Type B pancreatic cell (in vitro differentiated cells): ENCODE measurements around the gene AKIRIN2. TPM values are rescaled to one million over a fixed set of nuclear protein-coding genes. Genes with fewer than 3 reads are reported as not detected.

Experiments used
- DNase-seq: peaks from one replicate; pipeline ENCODE4 v3.0.0; 2021; ENCODE audit warnings: mixed read lengths; ENCODE audit not compliant: unreplicated experiment; ENCODE audit errors: extremely low spot score
- H3K27ac Mint-ChIP-seq: 2 replicates; pipeline ENCODE4 v1.8.0; 2021; ENCODE audit warnings: mild to moderate bottlenecking, mixed read lengths
- H3K27me3 Mint-ChIP-seq: 2 replicates; pipeline ENCODE4 v1.8.0; 2021; ENCODE audit warnings: mixed read lengths
- H3K36me3 Mint-ChIP-seq: 2 replicates; pipeline ENCODE4 v1.8.0; 2021; ENCODE audit warnings: mixed read lengths
- H3K4me1 Mint-ChIP-seq: one replicate; pipeline ENCODE4 v1.8.0; 2021; ENCODE audit warnings: mixed read lengths; ENCODE audit not compliant: unreplicated experiment
- H3K4me3 Mint-ChIP-seq: 2 replicates; pipeline ENCODE4 v1.8.0; 2021; ENCODE audit warnings: mild to moderate bottlenecking, mixed read lengths
- H3K9me3 Mint-ChIP-seq: 2 replicates; pipeline ENCODE4 v1.8.0; 2021; ENCODE audit warnings: mixed read lengths
- CTCF ChIP-seq: fragments of 200-600 bp; sonication (generic); conservative IDR thresholded peaks from 2 replicates; pipeline ENCODE4 v1.5.0; 2021; ENCODE audit warnings: antibody characterized with exemption, mild to moderate bottlenecking
- total RNA-seq: library from RNA; stranded (reverse); gene quantifications from 2 replicates; pipeline ENCODE4 v1.2.1, GENCODE V29; 2021; ENCODE audit warnings: low replicate concordance

The AKIRIN2 gene
- total RNA-seq, 1 donor from 2014 or later, result 61.7 TPM

GRCh38 chr6:87731080-87731479, 29.0 kb upstream of the AKIRIN2 start:
- H3K9me3 Mint-ChIP-seq, result no peaks in the 10 kb centered on the region
- no peak for TF ChIP-seq CTCF
- DNase-seq, result no peak
- H3K4me1 Mint-ChIP-seq, result peaks cover 6% of the 10 kb centered on the region
- H3K27me3 Mint-ChIP-seq, result no peaks in the 10 kb centered on the region
- no peak overlapping the region for H3K4me3 Mint-ChIP-seq
- H3K27ac Mint-ChIP-seq, result no peak overlapping the region
- H3K36me3 Mint-ChIP-seq, result no peaks in the 10 kb centered on the region

GRCh38 chr6:87729965-87730719, 28.1 kb upstream of the AKIRIN2 start:
- peaks cover 10% of the 10 kb centered on the region for H3K4me1 Mint-ChIP-seq
- H3K9me3 Mint-ChIP-seq, result no peaks in the 10 kb centered on the region
- H3K27me3 Mint-ChIP-seq, result no peaks in the 10 kb centered on the region
- no peak for DNase-seq
- H3K27ac Mint-ChIP-seq, result no peak overlapping the region
- TF ChIP-seq CTCF, result no peak
- no peaks in the 10 kb centered on the region for H3K36me3 Mint-ChIP-seq
- no peak overlapping the region for H3K4me3 Mint-ChIP-seq

- TF ChIP-seq CTCF, result no peak
- H3K9me3 Mint-ChIP-seq, result no peaks in the 10 kb centered on the region
- peaks cover 14% of the 10 kb centered on the region for H3K4me1 Mint-ChIP-seq
- no peak overlapping the region for H3K4me3 Mint-ChIP-seq
- DNase-seq, result no peak
- no peaks in the 10 kb centered on the region for H3K36me3 Mint-ChIP-seq
- H3K27ac Mint-ChIP-seq, result no peak overlapping the region
- no peaks in the 10 kb centered on the region for H3K27me3 Mint-ChIP-seq
Measured at GRCh38 chr6:87728706-87729105, 26.7 kb upstream of the AKIRIN2 start.

GRCh38 chr6:87724983-87725811, 23.2 kb upstream of the AKIRIN2 start:
- Mint-ChIP-seq H3K4me1 (peaks cover 18% of the 10 kb centered on the region), H3K9me3 (no peaks in the 10 kb centered on the region), H3K36me3 (no peaks in the 10 kb centered on the region), H3K27me3 (no peaks in the 10 kb centered on the region), H3K4me3 (no peak overlapping the region), H3K27ac (no peak overlapping the region)
- no peak for DNase-seq
- TF ChIP-seq CTCF, result no peak

- H3K27me3 Mint-ChIP-seq, result no peaks in the 10 kb centered on the region
- H3K27ac Mint-ChIP-seq, result peak overlapping the region; percentile 2
- H3K9me3 Mint-ChIP-seq, result no peaks in the 10 kb centered on the region
- TF ChIP-seq CTCF, result no peak
- peaks cover 18% of the 10 kb centered on the region for H3K4me1 Mint-ChIP-seq
- H3K36me3 Mint-ChIP-seq, result no peaks in the 10 kb centered on the region
- DNase-seq, result no peak
- H3K4me3 Mint-ChIP-seq, result no peak overlapping the region
Measured at GRCh38 chr6:87723170-87724078, 21.4 kb upstream of the AKIRIN2 start.
